ENCODE measurements around the gene PPAN. TPM values are rescaled to one million over a fixed set of nuclear protein-coding genes. Genes with fewer than 3 reads are reported as not detected.

Gene PPAN
- total RNA-seq, 2 experiments from 2014 or later: 59.7 to 60.0 TPM

DNA sequence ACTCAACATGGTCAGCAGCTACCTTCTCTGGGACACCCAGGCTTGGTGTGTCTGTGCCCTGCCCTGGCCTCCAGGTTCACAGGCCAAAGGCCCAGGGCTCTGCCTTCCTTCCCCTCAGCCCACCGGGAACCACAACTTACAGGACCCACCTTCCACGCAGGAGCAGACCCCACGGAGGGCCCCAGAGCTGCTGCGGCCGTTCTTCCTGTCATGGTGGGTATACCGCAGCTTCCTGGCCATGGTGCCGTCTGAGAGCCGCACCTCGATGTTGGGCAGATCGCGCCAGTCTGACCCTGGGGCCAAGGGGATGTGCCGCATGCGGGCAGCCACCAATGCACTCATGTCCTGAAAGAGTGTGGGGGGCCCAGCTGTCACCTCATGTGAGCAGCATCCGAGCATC is 30.8 kb downstream of the PPAN start:
- H3K27me3 Mint-ChIP-seq (ENCODE audit: low read depth): no peaks in the 10 kb centered on the region
- H3K36me3 Mint-ChIP-seq (ENCODE audit: low read depth): peaks cover 49% of the 10 kb centered on the region
- H3K9me3 Mint-ChIP-seq: no peaks in the 10 kb centered on the region
- DNase-seq: no peak
- intact Hi-C loops (cut with micrococcal nuclease): no loop called here
- CTCF ChIA-PET: no interaction called here
- H3K4me1 Mint-ChIP-seq (ENCODE audit: low read depth): peaks cover 9% of the 10 kb centered on the region
- H3K27ac Mint-ChIP-seq: no peak overlapping the region
- H3K4me3 Mint-ChIP-seq: no peak overlapping the region

DNA sequence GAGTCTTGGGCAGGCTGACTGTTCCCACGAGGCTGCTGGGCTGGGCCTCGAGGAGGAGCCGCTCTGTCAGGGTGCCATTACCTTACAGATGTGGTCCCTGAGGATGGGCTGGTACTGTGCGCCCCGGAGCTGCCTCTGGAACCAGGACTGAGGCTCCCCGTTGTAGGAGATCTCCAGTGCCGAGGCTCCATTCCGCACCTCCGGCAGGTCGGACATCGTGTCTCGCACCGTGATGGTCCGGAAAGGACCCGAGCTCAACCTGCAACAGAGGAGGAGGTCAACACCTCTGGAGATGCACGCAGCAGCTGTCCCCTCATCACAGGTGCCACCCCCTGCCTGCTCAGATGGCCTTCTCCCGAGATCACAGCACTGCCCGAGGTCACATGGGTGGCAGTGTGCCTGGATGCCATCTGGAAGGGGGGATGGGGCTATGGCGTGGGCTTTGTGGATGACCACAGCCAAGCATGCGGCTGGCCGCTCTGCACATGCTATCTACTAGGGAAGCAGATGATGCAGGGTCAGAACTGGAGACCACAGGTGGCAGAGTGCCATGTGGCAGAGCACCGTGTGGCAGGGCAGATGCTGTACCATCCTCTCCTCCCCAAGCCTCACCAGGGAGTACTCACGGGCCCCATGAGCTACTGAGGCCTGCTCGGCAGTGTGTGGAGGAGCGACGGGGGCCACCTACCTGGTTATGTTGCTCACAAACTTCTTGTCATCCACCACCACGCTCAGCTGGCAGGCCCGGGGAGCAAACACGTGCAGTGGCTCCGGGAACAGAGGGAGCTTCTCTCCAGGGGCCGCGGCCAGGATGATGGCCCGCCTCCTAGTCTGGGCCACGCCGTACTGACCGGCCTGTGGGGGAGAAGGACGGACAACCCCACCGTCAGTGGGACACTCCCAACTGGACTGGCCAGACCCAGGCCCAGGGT is 31.9 kb downstream of the PPAN start:
- Mint-ChIP-seq H3K4me1 (ENCODE audit: low read depth) (peaks cover 14% of the 10 kb centered on the region), H3K9me3 (no peaks in the 10 kb centered on the region), H3K36me3 (ENCODE audit: low read depth) (peaks cover 54% of the 10 kb centered on the region), H3K27me3 (ENCODE audit: low read depth) (no peaks in the 10 kb centered on the region), H3K4me3 (no peak overlapping the region), H3K27ac (no peak overlapping the region)
- intact Hi-C loops (cut with micrococcal nuclease): no loop called here
- CTCF ChIA-PET: interaction anchor here (0.6 kb wide), 1 partner anchor 14 kb away, joined by 4 read pairs; no protein-coding TSS in a partner anchor
- DNase-seq: no peak

DNA sequence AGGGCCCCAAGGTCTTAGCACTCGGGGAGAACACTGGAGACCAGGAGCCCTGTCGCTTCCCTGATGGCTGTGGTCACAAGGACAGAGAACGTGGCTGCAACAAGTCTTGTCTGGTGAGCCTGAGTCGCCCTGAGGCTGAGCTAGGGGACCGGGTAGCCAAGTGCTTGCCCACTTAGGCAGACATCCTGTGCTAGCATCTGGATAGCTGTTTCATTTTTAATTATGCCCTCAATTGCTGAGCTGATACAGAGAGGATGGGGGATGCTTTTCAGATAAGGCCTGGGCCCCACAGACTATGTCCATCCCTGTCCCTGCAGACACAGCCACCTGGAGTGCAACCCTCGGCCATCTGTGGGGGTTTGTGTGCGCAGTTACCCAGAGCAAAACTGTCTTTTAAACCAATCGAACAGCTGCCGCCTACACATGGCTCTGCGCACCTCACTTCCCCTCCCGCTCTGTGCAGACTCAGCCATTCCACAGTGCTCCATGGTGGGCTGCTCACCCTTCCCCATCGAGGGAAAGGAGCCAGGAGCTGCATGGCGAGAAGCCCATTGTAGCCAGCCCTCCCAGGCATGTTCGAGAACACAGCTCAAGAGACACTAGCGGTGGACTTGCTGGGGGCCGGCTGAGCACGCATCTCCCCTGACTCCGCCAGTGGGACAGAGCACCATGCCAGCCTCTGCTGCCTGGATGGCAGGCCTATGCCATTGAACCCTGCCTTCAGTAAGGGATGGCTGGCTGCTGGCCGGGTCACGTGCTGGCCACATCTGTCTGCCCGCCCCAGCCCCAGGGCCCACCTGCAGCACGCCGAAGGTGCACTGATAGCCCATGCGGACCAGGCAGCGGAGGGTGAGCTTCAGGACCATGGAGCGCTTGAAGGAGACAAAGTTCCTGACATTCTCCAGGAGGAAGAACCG is 33.0 kb downstream of the PPAN start:
- CTCF ChIA-PET: interaction anchor here (0.6 kb wide), 1 partner anchor 16 kb away, joined by 4 read pairs; no protein-coding TSS in a partner anchor
- no peak overlapping the region for H3K27ac Mint-ChIP-seq

DNA sequence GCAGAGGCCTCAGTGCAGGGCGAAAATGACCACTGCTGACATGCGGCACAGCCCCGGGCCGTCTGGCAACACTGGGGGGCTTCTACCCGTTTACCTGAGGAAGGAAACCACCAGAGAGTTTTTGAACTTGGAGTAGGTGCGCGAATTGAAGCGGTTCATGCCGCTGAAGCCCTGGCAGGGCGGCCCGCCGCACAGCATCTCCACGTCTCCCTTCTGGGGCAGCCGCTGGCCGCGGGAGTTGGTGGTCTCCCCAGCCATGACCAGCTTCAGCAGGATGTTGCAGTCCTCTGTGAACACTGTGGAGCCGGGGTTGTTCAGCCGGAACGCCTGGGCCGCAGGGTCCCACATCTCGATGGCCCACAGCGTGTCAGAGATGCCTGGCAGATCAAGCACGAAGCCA is 33.8 kb downstream of the PPAN start:
- no peak overlapping the region for H3K4me3 Mint-ChIP-seq
- no peaks in the 10 kb centered on the region for H3K27me3 Mint-ChIP-seq (ENCODE audit: low read depth)
- intact Hi-C loops (cut with micrococcal nuclease): loop anchor here (5.0 kb wide), 1 partner anchor 37 kb away; no protein-coding TSS in a partner anchor
- CTCF ChIA-PET: no interaction called here
- H3K36me3 Mint-ChIP-seq (ENCODE audit: low read depth): peaks cover 66% of the 10 kb centered on the region
- H3K9me3 Mint-ChIP-seq: no peaks in the 10 kb centered on the region
- H3K27ac Mint-ChIP-seq: no peak overlapping the region
- H3K4me1 Mint-ChIP-seq (ENCODE audit: low read depth): peaks cover 28% of the 10 kb centered on the region
- no peak for DNase-seq

More for the DNA sequence above, 33.0 kb downstream of the PPAN start:
- peaks cover 24% of the 10 kb centered on the region for H3K4me1 Mint-ChIP-seq (ENCODE audit: low read depth)
- H3K36me3 Mint-ChIP-seq (ENCODE audit: low read depth): peaks cover 61% of the 10 kb centered on the region
- no peaks in the 10 kb centered on the region for H3K9me3 Mint-ChIP-seq
- no peak for DNase-seq
- intact Hi-C loops (cut with micrococcal nuclease): no loop called here
- no peaks in the 10 kb centered on the region for H3K27me3 Mint-ChIP-seq (ENCODE audit: low read depth)
- no peak overlapping the region for H3K4me3 Mint-ChIP-seq

DNA sequence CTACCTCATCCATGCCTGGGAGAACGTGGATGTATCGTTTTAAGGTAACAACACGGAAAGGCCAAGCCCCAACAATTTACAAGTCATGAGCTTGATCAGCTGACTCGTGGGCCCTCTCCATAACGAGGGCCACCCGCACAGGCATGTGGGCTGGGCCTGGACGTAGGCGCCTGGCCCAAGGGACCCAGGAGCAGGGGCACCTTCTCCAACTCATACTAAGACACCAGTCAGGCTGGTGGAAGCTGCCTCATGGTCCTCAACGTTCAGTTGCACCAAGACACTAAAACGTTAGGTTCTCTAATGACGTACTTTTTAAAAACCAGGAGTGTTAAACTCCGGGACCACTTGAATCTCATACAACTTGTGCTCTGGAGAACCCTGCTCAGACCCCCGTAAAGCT is 35.3 kb downstream of the PPAN start:
- no peaks in the 10 kb centered on the region for H3K9me3 Mint-ChIP-seq
- H3K27me3 Mint-ChIP-seq (ENCODE audit: low read depth): no peaks in the 10 kb centered on the region
- intact Hi-C loops (cut with micrococcal nuclease): loop anchor here (5.0 kb wide), 1 partner anchor 36 kb away; no protein-coding TSS in a partner anchor
- peaks cover 34% of the 10 kb centered on the region for H3K4me1 Mint-ChIP-seq (ENCODE audit: low read depth)
- peak overlapping the region; percentile 50 for H3K27ac Mint-ChIP-seq
- H3K4me3 Mint-ChIP-seq: no peak overlapping the region
- CTCF ChIA-PET: interaction anchor here (1.7 kb wide), 1 partner anchor 108 kb away, joined by 5 read pairs; no protein-coding TSS in a partner anchor
- DNase-seq: no peak
- peaks cover 76% of the 10 kb centered on the region for H3K36me3 Mint-ChIP-seq (ENCODE audit: low read depth)

DNA sequence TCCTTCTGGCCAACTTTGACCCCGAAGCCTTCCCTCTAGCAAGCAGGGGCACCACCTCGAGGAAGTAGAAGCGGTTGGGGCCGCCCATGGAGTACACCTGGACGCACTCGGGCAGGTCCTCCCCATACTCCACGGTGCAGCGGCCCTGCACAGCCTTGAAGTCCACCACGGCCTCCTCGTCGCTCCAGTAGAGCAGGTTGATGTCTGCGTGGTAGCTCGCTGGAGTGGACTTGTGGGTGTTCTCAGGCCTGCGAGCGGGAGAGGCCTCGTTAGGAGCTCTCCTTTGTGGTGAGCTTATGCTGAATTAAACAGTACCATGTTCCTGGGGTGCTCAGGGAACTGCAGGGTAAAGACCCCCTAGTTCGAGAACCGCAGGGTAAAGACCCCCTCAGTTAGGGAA is 35.8 kb downstream of the PPAN start:
- intact Hi-C loops (cut with micrococcal nuclease): loop anchor here (2.0 to 5.0 kb wide), 3 partner anchors 35 to 53 kb away; partner anchors contain the start of gene DNMT1
- Mint-ChIP-seq H3K4me1 (ENCODE audit: low read depth) (peaks cover 34% of the 10 kb centered on the region), H3K9me3 (no peaks in the 10 kb centered on the region), H3K27me3 (ENCODE audit: low read depth) (no peaks in the 10 kb centered on the region), H3K36me3 (ENCODE audit: low read depth) (peaks cover 78% of the 10 kb centered on the region), H3K4me3 (no peak overlapping the region), H3K27ac (peak overlapping the region; percentile 93)
- DNase-seq: no peak
- CTCF ChIA-PET: interaction anchor here (1.7 kb wide), 1 partner anchor 108 kb away, joined by 5 read pairs; no protein-coding TSS in a partner anchor

DNA sequence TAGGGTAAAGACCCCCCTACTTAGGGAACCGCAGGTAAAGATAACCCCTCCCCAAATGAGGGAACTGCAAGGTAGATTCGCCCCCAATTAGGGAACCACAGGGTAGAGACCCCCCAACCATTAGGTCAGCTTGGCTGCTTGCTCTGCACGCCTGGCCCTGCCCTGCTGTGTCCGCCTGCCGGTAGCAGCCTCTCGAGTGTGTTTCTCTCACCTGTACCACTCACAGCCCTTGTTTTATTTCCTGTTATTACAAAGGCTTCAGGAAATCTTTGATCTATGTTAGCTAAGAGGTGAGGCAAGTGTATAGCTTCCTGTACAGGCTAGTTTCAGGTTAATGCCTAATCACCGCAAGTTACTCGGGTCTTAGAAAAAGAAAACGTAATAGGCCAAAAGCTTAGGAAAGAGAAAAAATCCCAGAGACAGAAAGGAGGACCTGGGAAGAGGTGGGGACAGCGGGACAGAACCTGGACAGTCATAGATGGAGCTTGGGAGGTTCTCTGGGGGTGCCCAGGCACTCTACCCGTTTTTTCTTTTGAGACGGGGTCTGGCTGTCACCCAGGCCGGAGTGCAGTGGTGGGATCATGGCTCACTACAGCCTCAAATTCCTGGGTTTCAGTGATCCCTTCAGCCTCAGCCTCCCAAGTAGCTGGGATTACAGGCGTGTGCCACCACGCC is 36.7 kb downstream of the PPAN start:
- H3K36me3 Mint-ChIP-seq (ENCODE audit: low read depth): peaks cover 75% of the 10 kb centered on the region
- peak; percentile 61 for DNase-seq
- CTCF ChIA-PET: interaction anchor here (0.6 to 1.7 kb wide), 7 partner anchors 11 to 1053 kb away, joined by 3 to 5 read pairs (median 3); no protein-coding TSS in a partner anchor
- H3K9me3 Mint-ChIP-seq: no peaks in the 10 kb centered on the region
- peak overlapping the region; percentile 93 for H3K27ac Mint-ChIP-seq
- peaks cover 34% of the 10 kb centered on the region for H3K4me1 Mint-ChIP-seq (ENCODE audit: low read depth)
- H3K27me3 Mint-ChIP-seq (ENCODE audit: low read depth): no peaks in the 10 kb centered on the region
- H3K4me3 Mint-ChIP-seq: no peak overlapping the region
- intact Hi-C loops (cut with micrococcal nuclease): loop anchor here (2.0 to 5.0 kb wide), 3 partner anchors 34 to 52 kb away; partner anchors contain the start of gene DNMT1

DNA sequence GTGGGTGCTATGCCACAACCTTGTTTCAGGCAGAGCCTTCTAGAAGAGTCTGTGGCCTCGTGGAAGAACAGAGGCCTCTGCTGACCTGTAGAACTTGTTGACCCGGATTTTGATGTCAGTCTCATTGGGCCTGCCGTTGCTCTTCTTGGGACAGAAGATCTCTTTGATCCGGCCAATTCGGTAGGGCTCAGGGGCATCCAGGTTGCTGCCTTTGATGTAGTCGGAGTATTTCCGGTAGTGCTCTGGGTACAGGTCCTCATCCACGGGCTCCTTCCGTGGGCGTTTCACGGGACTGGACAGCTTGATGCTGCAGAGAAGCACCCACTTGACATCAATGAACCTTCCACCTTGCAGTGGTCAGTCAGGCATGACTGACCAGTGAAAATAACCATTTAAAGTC is 37.5 kb downstream of the PPAN start:
- Mint-ChIP-seq H3K36me3 (ENCODE audit: low read depth) (peaks cover 80% of the 10 kb centered on the region), H3K4me1 (ENCODE audit: low read depth) (peaks cover 34% of the 10 kb centered on the region), H3K9me3 (no peaks in the 10 kb centered on the region), H3K27ac (peak overlapping the region; percentile 93), H3K27me3 (ENCODE audit: low read depth) (no peaks in the 10 kb centered on the region), H3K4me3 (no peak overlapping the region)
- DNase-seq: peak; percentile 20
- intact Hi-C loops (cut with micrococcal nuclease): loop anchor here (2.0 to 5.0 kb wide), 3 partner anchors 34 to 51 kb away; partner anchors contain the start of gene DNMT1
- CTCF ChIA-PET: interaction anchor here (0.6 to 1.4 kb wide), 5 partner anchors 12 to 143 kb away, joined by 3 read pairs; no protein-coding TSS in a partner anchor

DNA sequence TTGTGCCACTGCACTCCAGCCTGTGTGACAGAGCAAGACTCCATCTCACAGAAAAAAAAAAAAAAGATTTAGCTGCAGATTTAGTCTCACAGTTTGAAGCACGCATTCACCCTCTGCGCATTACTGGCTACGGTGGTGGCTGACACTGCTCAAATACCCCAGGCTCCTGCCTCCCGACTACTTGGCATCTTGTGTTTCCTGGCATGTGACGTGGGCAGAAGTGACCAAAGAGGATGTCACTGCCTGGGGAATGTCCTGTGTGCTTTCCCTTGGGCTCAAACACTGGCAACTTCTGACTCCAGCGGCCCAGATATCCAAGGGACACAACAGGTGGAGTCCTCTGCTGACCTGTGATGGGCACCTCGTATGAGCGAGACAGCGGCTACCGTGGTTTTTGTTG is 38.2 kb downstream of the PPAN start:
- CTCF ChIA-PET: interaction anchor here (0.6 to 1.4 kb wide), 4 partner anchors 13 to 214 kb away, joined by 3 to 5 read pairs (median 4); no protein-coding TSS in a partner anchor
- Mint-ChIP-seq H3K36me3 (ENCODE audit: low read depth) (peaks cover 79% of the 10 kb centered on the region), H3K27ac (peak overlapping the region; percentile 93), H3K27me3 (ENCODE audit: low read depth) (no peaks in the 10 kb centered on the region), H3K4me3 (no peak overlapping the region), H3K9me3 (no peaks in the 10 kb centered on the region), H3K4me1 (ENCODE audit: low read depth) (peaks cover 31% of the 10 kb centered on the region)
- DNase-seq: no peak
- intact Hi-C loops (cut with micrococcal nuclease): loop anchor here (5.0 kb wide), 1 partner anchor 33 kb away; no protein-coding TSS in a partner anchor

DNA sequence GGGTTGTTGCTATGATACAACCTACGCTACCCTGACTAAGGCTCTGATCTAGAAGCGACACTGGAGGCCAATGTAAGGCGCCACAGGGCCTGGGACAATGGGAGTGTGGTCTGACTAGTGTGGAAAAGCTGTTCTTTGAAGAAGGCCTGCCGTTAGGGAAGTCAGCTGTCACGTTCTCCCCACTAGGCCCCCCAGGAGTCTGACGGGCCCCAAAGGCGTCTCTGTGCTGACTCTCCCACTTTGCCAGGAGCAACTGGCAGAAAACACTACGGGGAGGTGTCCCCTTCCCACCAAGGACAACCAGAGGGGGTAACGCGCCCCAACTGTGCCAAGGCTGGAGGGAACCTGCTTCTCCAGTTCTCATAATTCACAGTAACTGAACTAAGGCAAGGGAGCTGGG is 38.9 kb downstream of the PPAN start:
- CTCF ChIA-PET: interaction anchor here (1.3 to 1.4 kb wide), 2 partner anchors 25 to 215 kb away, joined by 3 to 4 read pairs; no protein-coding TSS in a partner anchor
- intact Hi-C loops (cut with micrococcal nuclease): no loop called here
- Mint-ChIP-seq H3K27ac (no peak overlapping the region), H3K27me3 (ENCODE audit: low read depth) (no peaks in the 10 kb centered on the region), H3K36me3 (ENCODE audit: low read depth) (peaks cover 79% of the 10 kb centered on the region), H3K4me3 (no peak overlapping the region), H3K4me1 (ENCODE audit: low read depth) (peaks cover 31% of the 10 kb centered on the region), H3K9me3 (no peaks in the 10 kb centered on the region)
- DNase-seq: no peak

DNA sequence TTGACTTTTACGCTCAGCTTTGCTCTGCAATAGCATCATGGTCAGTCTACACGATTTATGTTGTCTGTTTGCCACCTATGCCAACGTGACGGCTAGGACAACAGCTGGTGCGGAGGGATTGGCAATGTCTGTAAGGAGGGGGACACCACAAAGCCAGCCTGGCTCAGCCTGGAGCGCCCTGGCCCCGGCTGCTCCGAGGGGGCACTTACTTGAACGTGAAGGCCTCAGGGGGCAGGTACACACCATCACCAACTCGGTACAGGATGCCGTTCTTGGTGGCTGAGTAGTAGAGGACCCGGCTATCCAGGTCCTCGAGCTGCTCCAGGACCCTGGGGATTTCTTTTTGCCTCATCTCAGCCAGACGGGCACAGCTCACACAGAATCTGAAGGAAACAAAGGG is 40.0 kb downstream of the PPAN start:
- Mint-ChIP-seq H3K27me3 (ENCODE audit: low read depth) (no peaks in the 10 kb centered on the region), H3K27ac (no peak overlapping the region), H3K4me1 (ENCODE audit: low read depth) (peaks cover 31% of the 10 kb centered on the region), H3K9me3 (no peaks in the 10 kb centered on the region), H3K36me3 (ENCODE audit: low read depth) (peaks cover 76% of the 10 kb centered on the region), H3K4me3 (no peak overlapping the region)
- CTCF ChIA-PET: no interaction called here
- intact Hi-C loops (cut with micrococcal nuclease): no loop called here
- DNase-seq: no peak

All from activated naive CD4-positive, alpha-beta T cell treated with anti-CD3 and anti-CD28 coated beads for 36 hours (primary cell).